H1 (cell line): ENCODE data around the gene AP3D1. TPM values are rescaled to one million over a fixed set of nuclear protein-coding genes. Genes with fewer than 3 reads are reported as not detected.

Experiments
- CTCF ChIA-PET: fragments of 300-600 bp; sonication (Branson Sonifier 250); formaldehyde crosslinking; loops from one replicate; lab custom pipeline; 2021; ENCODE audit not compliant: partially characterized antibody; lab: Charles Lee
- POLR2A ChIA-PET: fragments of 300-600 bp; sonication (Branson Sonifier 250); formaldehyde crosslinking; loops from one replicate; lab custom pipeline; 2021; ENCODE audit warnings: inconsistent platforms; ENCODE audit not compliant: partially characterized antibody; lab: Charles Lee
- DNase-seq, 2 experiments: peaks; one replicate each; pipeline versions ENCODE4 v3.0.0 to v3.0.0-alpha.2; 2010 to 2022; ENCODE audit warnings: low spot score in 2 of 2, low read depth in 1 of 2, mixed read lengths in 1 of 2
- FAIRE-seq: peaks from 2 replicates; lab custom pipeline; 2011; peaks lifted over from hg19 to GRCh38; lab: Jason Lieb, UNC
- H2AFZ ChIP-seq: 2 replicates; pipeline ENCODE4 v1.8.1; 2012; ENCODE audit warnings: low read length, inconsistent platforms
- H2AK5ac ChIP-seq: 2 replicates; pipeline ENCODE4 v1.6.1; 2013; ENCODE audit warnings: low read depth, low read length
- H2BK120ac ChIP-seq: replicated peaks from 2 replicates; pipeline ENCODE3; 2013; ENCODE audit warnings: low read depth, low read length, inconsistent platforms
- H2BK12ac ChIP-seq: 2 replicates; pipeline ENCODE4 v1.6.1; 2013; ENCODE audit warnings: low read depth, low read length
- H2BK15ac ChIP-seq: 2 replicates; pipeline ENCODE4 v1.6.1; 2013; ENCODE audit warnings: low read length
- H2BK20ac ChIP-seq: 2 replicates; pipeline ENCODE4 v1.6.1; 2013; ENCODE audit warnings: low read length
- H2BK5ac ChIP-seq: 2 replicates; pipeline ENCODE4 v1.6.1; 2013; ENCODE audit warnings: low read depth, low read length
- H3K14ac ChIP-seq: 2 replicates; pipeline ENCODE4 v1.6.1; 2013; ENCODE audit warnings: inconsistent platforms; ENCODE audit not compliant: insufficient read length
- H3K18ac ChIP-seq: 2 replicates; pipeline ENCODE4 v1.6.1; 2013; ENCODE audit warnings: low read length; ENCODE audit errors: extremely low read depth
- H3K23ac ChIP-seq: 2 replicates; pipeline ENCODE4 v1.6.1; 2013; ENCODE audit warnings: inconsistent platforms; ENCODE audit not compliant: insufficient read length
- H3K23me2 ChIP-seq: 2 replicates; pipeline ENCODE4 v1.6.1; 2013; ENCODE audit warnings: low read depth, low read length
- H3K27ac ChIP-seq: 2 replicates; pipeline ENCODE4 v1.6.1; 2011; ENCODE audit warnings: low read depth, low read length, inconsistent platforms
- H3K27me3 ChIP-seq, 4 experiments: replicated peaks in 1 of 4; 1 replicate in 1 of 4; 2 replicates in 3 of 4; pipeline versions ENCODE4 v1.6.1 to v1.8.1; 2011 to 2013; ENCODE audit warnings: low read length in 3 of 4, mild to moderate bottlenecking in 3 of 4, inconsistent platforms in 2 of 4, mixed read lengths in 2 of 4, moderate library complexity in 1 of 4; ENCODE audit not compliant: control insufficient read depth in 3 of 4, insufficient read depth in 3 of 4; ENCODE audit errors: extremely low read depth in 1 of 4
- H3K36me3 ChIP-seq, 4 experiments: 2 replicates each; pipeline versions ENCODE4 v1.6.1 to v1.8.1; 2011 to 2013; ENCODE audit warnings: mild to moderate bottlenecking in 4 of 4, low read length in 3 of 4, moderate library complexity in 2 of 4, control low read depth in 1 of 4, inconsistent platforms in 1 of 4; ENCODE audit not compliant: insufficient read depth in 4 of 4, control insufficient read depth in 2 of 4
- H3K4ac ChIP-seq: replicated peaks from 2 replicates; pipeline ENCODE3; 2013; ENCODE audit warnings: low read length, low read depth, mixed read lengths, inconsistent platforms; ENCODE audit not compliant: insufficient read length
- H3K4me1 ChIP-seq, 4 experiments: replicated peaks in 1 of 4; 1 replicate in 1 of 4; 2 replicates in 3 of 4; pipeline versions ENCODE4 v1.6.1 to v1.8.1; 2011 to 2013; ENCODE audit warnings: low read length in 3 of 4, inconsistent platforms in 2 of 4, mixed read lengths in 1 of 4; ENCODE audit not compliant: insufficient read depth in 4 of 4, control insufficient read depth in 3 of 4
- H3K4me2 ChIP-seq, 2 experiments: 2 replicates each; pipeline versions ENCODE4 v1.6.1 to v1.8.1; 2011 to 2013; ENCODE audit warnings: low read depth in 2 of 2, low read length in 2 of 2, control low read depth in 1 of 2, inconsistent platforms in 1 of 2, mild to moderate bottlenecking in 1 of 2; ENCODE audit not compliant: insufficient read depth in 1 of 2
- H3K4me3 ChIP-seq, 4 experiments: fragments of 200-600, 300-600 bp in 1 of 4; sonication (generic), shearing (Covaris generic), sonication (Bioruptor Twin) in 1 of 4; 2 replicates each; pipeline versions ENCODE4 v1.5.1 to v1.8.1; 2011 to 2016; ENCODE audit warnings: low read length in 4 of 4, low read depth in 3 of 4, control low read depth in 2 of 4, inconsistent platforms in 2 of 4, mild to moderate bottlenecking in 2 of 4, mixed read lengths in 1 of 4, moderate library complexity in 1 of 4; ENCODE audit not compliant: insufficient read depth in 2 of 4; ENCODE audit errors: extremely low read depth in 1 of 4
- H3K56ac ChIP-seq: replicated peaks from 2 replicates; pipeline ENCODE3; 2013; ENCODE audit warnings: low read depth, mild to moderate bottlenecking, mixed read lengths, low read length, inconsistent platforms; ENCODE audit not compliant: insufficient read length
- H3K79me1 ChIP-seq: 2 replicates; pipeline ENCODE4 v1.6.1; 2013; ENCODE audit warnings: low read depth, low read length, control low read depth
- H3K79me2 ChIP-seq, 2 experiments: 2 replicates each; pipeline versions ENCODE4 v1.6.1 to v1.8.1; 2012 to 2013; ENCODE audit warnings: low read length in 2 of 2, mild to moderate bottlenecking in 2 of 2, inconsistent platforms in 1 of 2; ENCODE audit not compliant: insufficient read depth in 2 of 2, control insufficient read depth in 1 of 2
- H3K9ac ChIP-seq, 4 experiments: replicated peaks in 1 of 4; 1 replicate in 1 of 4; 2 replicates in 3 of 4; pipeline versions ENCODE4 v1.6.1 to v1.8.1; 2011 to 2013; ENCODE audit warnings: low read depth in 3 of 4, low read length in 3 of 4, control low read depth in 2 of 4, mild to moderate bottlenecking in 2 of 4, moderate library complexity in 2 of 4, inconsistent platforms in 1 of 4; ENCODE audit errors: extremely low read depth in 1 of 4
- H3K9me3 ChIP-seq, 2 experiments: 2 replicates each; pipeline versions ENCODE4 v1.6.1 to v1.8.1; 2012 to 2013; ENCODE audit warnings: mild to moderate bottlenecking in 2 of 2, moderate library complexity in 2 of 2, control low read depth in 1 of 2, inconsistent platforms in 1 of 2, low read depth in 1 of 2, low read length in 1 of 2, mixed read lengths in 1 of 2; ENCODE audit not compliant: insufficient read depth in 2 of 2
- H4K20me1 ChIP-seq, 2 experiments: replicated peaks in 1 of 2; 2 replicates each; pipeline versions ENCODE3 to v1.8.1; 2011 to 2013; ENCODE audit warnings: inconsistent platforms in 2 of 2, low read length in 2 of 2, mild to moderate bottlenecking in 1 of 2; ENCODE audit not compliant: insufficient read depth in 2 of 2, control insufficient read depth in 1 of 2
- H4K5ac ChIP-seq: 2 replicates; pipeline ENCODE4 v1.6.1; 2013; ENCODE audit warnings: low read length, low read depth, mixed read lengths, inconsistent platforms; ENCODE audit not compliant: insufficient read length
- H4K8ac ChIP-seq: 2 replicates; pipeline ENCODE4 v1.8.0; 2013; ENCODE audit warnings: mild to moderate bottlenecking, moderate library complexity, low read length, inconsistent platforms; ENCODE audit not compliant: insufficient read depth; ENCODE audit errors: extremely low read depth
- H4K91ac ChIP-seq: replicated peaks from 2 replicates; pipeline ENCODE3; 2013; ENCODE audit warnings: low read length, mixed read lengths, inconsistent platforms; ENCODE audit not compliant: insufficient read length
- ASH2L ChIP-seq: fragments of 200-600, 300-600 bp; sonication (generic); IDR thresholded peaks from one replicate; pipeline ENCODE4 v1.7.1; 2017; ENCODE audit warnings: low read length
- BRCA1 ChIP-seq: IDR thresholded peaks from 2 replicates; pipeline ENCODE4 v1.6.1; 2012; ENCODE audit warnings: low read depth, low read length, improper control_type of control experiment
- CBX5 ChIP-seq: fragments of 300-800, 300-1000 bp; sonication (generic); IDR thresholded peaks from 2 replicates; pipeline ENCODE4 v1.7.1; 2016; ENCODE audit warnings: antibody characterized with exemption, low read length, low read depth
- EGR1 ChIP-seq: IDR thresholded peaks from 2 replicates; pipeline ENCODE4 v1.6.1; 2011; ENCODE audit warnings: low read depth, low read length, borderline replicate concordance
- GABPA ChIP-seq: IDR thresholded peaks from 2 replicates; pipeline ENCODE4 v1.6.1; 2011; ENCODE audit warnings: mild to moderate bottlenecking, low read length, moderate library complexity, borderline replicate concordance; ENCODE audit not compliant: insufficient read depth
- JUND ChIP-seq: IDR thresholded peaks from 2 replicates; pipeline ENCODE4 v1.6.1; 2011; ENCODE audit warnings: mild to moderate bottlenecking, improper control_type of control experiment, low read length
- RFX5 ChIP-seq: IDR thresholded peaks from 2 replicates; pipeline ENCODE4 v1.6.1; 2011; ENCODE audit warnings: low read depth, low read length, improper control_type of control experiment, borderline replicate concordance
- YY1 ChIP-seq: IDR thresholded peaks from 2 replicates; pipeline ENCODE4 v1.6.1; 2011; ENCODE audit warnings: low read depth, mild to moderate bottlenecking, low read length
- WGBS, 2 experiments: shearing (Covaris generic) in 1 of 2; methylation state at CpG; one replicate each; pipeline versions ENCODE4 v1.1.6 to v1.1.7; 2013 to 2015; ENCODE audit warnings: low lambda C conversion rate in 2 of 2, mixed read lengths in 2 of 2, inconsistent platforms in 1 of 2, low coverage in 1 of 2, missing lambda C conversion rate in 1 of 2; ENCODE audit not compliant: insufficient replicate concordance in 2 of 2, insufficient coverage in 1 of 2, insufficient read length in 1 of 2; ENCODE audit errors: extremely low coverage in 1 of 2, missing lambda C conversion rate in 1 of 2; 5-methylcytosine and 5-hydroxymethylcytosine counted together
- polyA plus RNA-seq, 7 experiments: library from polyadenylated mRNA; depleted of rRNA in 3 of 7; stranded (reverse) in 5 of 7; unstranded in 2 of 7; fragments of >200 nt in 5 of 7; fragments of 200-250 nt in 2 of 7; gene quantifications; 1 replicate in 5 of 7; 2 replicates in 1 of 7; 4 replicates in 1 of 7; pipeline versions ENCODE4 v1.2.1 to v1.2.3, GENCODE V29; 2011 to 2013; ENCODE audit warnings: missing spikeins in 2 of 7, mixed read lengths in 2 of 7
- total RNA-seq: library from RNA; stranded (reverse); fragmentation: NEBNext Ultra II Directional; extraction: Animal tissue kit (Norgen Biotek cat#: 25700); gene quantifications from 2 replicates; pipeline ENCODE4 v1.2.1, GENCODE V29; 2021
- TF ChIP-seq, protein P1 (sequence below): IDR thresholded peaks from 2 replicates; pipeline ENCODE4 v1.6.1; 2011; ENCODE audit warnings: low read depth, mild to moderate bottlenecking, low read length; ENCODE audit not compliant: insufficient read depth

AP3D1 gene
- total and polyA plus RNA-seq, 2 of the 8 experiments (the other 6 are each of a cell fraction or from before 2014, with no cell fraction given): 161 to 174 TPM

- peaks cover 0 to 5% of the 10 kb centered on the region in 2 experiments; a peak in 1 of 4 replicates for H3K79me2 ChIP-seq
- POLR2A ChIA-PET: interaction anchor here (1.2 to 1.5 kb wide), 2 partner anchors 21 to 115 kb away, joined by 3 read pairs; no protein-coding TSS in a partner anchor
- DNase-seq (no peak), FAIRE-seq (no peak)
- H3K18ac ChIP-seq: no peak overlapping the region
- H2BK20ac ChIP-seq: no peak overlapping the region
- WGBS, 2 experiments: 89% methylated on average over 7 of the region's 10 CpGs; no CpG with 5 or more reads in 1 of the 2 experiments
- no peak overlapping the region for H3K14ac ChIP-seq
- no peak overlapping the region for H3K56ac ChIP-seq
- no peak overlapping the region for H3K4me3 ChIP-seq
- no peak for TF ChIP-seq YY1
- no peak for TF ChIP-seq CBX5
- TF ChIP-seq, protein P1, sequence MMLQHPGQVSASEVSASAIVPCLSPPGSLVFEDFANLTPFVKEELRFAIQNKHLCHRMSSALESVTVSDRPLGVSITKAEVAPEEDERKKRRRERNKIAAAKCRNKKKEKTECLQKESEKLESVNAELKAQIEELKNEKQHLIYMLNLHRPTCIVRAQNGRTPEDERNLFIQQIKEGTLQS: no peak
- no peak for TF ChIP-seq JUND
- TF ChIP-seq RFX5: no peak
- no peak for TF ChIP-seq BRCA1
- TF ChIP-seq GABPA: no peak
- no peak for TF ChIP-seq ASH2L
- TF ChIP-seq EGR1: no peak
- peaks cover 7% of the 10 kb centered on the region; the same call in 1 of the 2 replicates for H3K23me2 ChIP-seq
- no peak overlapping the region for H3K27ac ChIP-seq
- H4K8ac ChIP-seq: no peak overlapping the region
- peaks cover 0 to 7% of the 10 kb centered on the region in 2 experiments for H4K20me1 ChIP-seq
- H3K9ac ChIP-seq: no peak overlapping the region
- no peak overlapping the region for H3K4ac ChIP-seq
- no peak overlapping the region for H2BK12ac ChIP-seq
- H2AFZ ChIP-seq: no peak overlapping the region
- H3K27me3 ChIP-seq: no peaks in the 10 kb centered on the region
- H2BK15ac ChIP-seq: peak overlapping the region; percentile 72; the same call in 1 of the 2 replicates
- no peak overlapping the region for H4K91ac ChIP-seq
- H2AK5ac ChIP-seq: no peak overlapping the region
- H3K9me3 ChIP-seq: no peaks in the 10 kb centered on the region
- no peak overlapping the region for H4K5ac ChIP-seq
- no peak overlapping the region for H3K23ac ChIP-seq
- no peaks in the 10 kb centered on the region for H3K4me1 ChIP-seq
- no peak overlapping the region for H2BK5ac ChIP-seq
- no peaks in the 10 kb centered on the region for H3K36me3 ChIP-seq
- CTCF ChIA-PET: interaction anchor here (0.6 to 2.5 kb wide), 5 partner anchors 9 to 155 kb away, joined by 3 to 10 read pairs (median 5); partner anchors contain the start of gene AP3D1
- no peaks in the 10 kb centered on the region for H3K79me1 ChIP-seq
- H3K4me2 ChIP-seq: no peak overlapping the region
- no peak overlapping the region for H2BK120ac ChIP-seq
Observed at GRCh38 chr19:2160379-2160778, 9.0 kb upstream of the AP3D1 start.
